Liver (tissue), 9 donors: Measurements from ENCODE around the gene SP7. TPM values are rescaled to one million over a fixed set of nuclear protein-coding genes. Genes with fewer than 3 reads are reported as not detected.
A peak's percentile ranks its signal among the peaks of the same experiment; 100 is the strongest.

Source experiments
- DNase-seq: peaks from one replicate; pipeline ENCODE4 v3.0.0-alpha.2; 2017; ENCODE audit warnings: low spot score
- H3K27ac ChIP-seq, 2 donors: one replicate each; pipeline ENCODE4 v1.7.0; 2013; ENCODE audit warnings: inconsistent platforms in 2 of 2, low read length in 2 of 2, control low read depth in 1 of 2, low read depth in 1 of 2, mild to moderate bottlenecking in 1 of 2
- H3K27me3 ChIP-seq, 4 donors: one replicate each; pipeline versions ENCODE4 v1.6.1 to v1.7.0; 2013; ENCODE audit warnings: low read length in 3 of 4, inconsistent platforms in 1 of 4, mild to moderate bottlenecking in 1 of 4, moderate library complexity in 1 of 4; ENCODE audit not compliant: control insufficient read depth in 4 of 4, insufficient read depth in 4 of 4
- H3K36me3 ChIP-seq, 4 donors: one replicate each; pipeline versions ENCODE4 v1.6.1 to v1.7.0; 2013; ENCODE audit warnings: low read length in 3 of 4, mild to moderate bottlenecking in 3 of 4, low read depth in 1 of 4, moderate library complexity in 1 of 4; ENCODE audit not compliant: control insufficient read depth in 4 of 4, insufficient read depth in 3 of 4
- H3K4me1 ChIP-seq, 4 donors: one replicate each; pipeline versions ENCODE4 v1.6.1 to v1.7.0; 2013; ENCODE audit warnings: low read length in 3 of 4, mild to moderate bottlenecking in 3 of 4, moderate library complexity in 1 of 4; ENCODE audit not compliant: control insufficient read depth in 4 of 4, insufficient read depth in 4 of 4
- H3K4me3 ChIP-seq, 3 donors: one replicate each; pipeline versions ENCODE4 v1.6.1 to v1.7.0; 2013; ENCODE audit warnings: low read length in 3 of 3, control low read depth in 1 of 3, low read depth in 1 of 3, mild to moderate bottlenecking in 1 of 3
- H3K9ac ChIP-seq, 2 donors: one replicate each; pipeline ENCODE4 v1.7.0; 2013; ENCODE audit warnings: low read length in 2 of 2, mild to moderate bottlenecking in 2 of 2, moderate library complexity in 2 of 2, control low read depth in 1 of 2, low read depth in 1 of 2
- H3K9me3 ChIP-seq, 4 donors: one replicate each; pipeline versions ENCODE4 v1.6.1 to v1.7.0; 2013; ENCODE audit warnings: low read length in 3 of 4; ENCODE audit not compliant: control insufficient read depth in 4 of 4
- EGR1 ChIP-seq, 2 donors: IDR thresholded peaks; 2 replicates each; pipeline ENCODE4 v1.6.1; 2016 to 2018; ENCODE audit warnings: antibody characterized with exemption in 2 of 2, low read depth in 2 of 2
- FOXA2 ChIP-seq: IDR thresholded peaks from 2 replicates; pipeline ENCODE4 v1.6.1; 2016; ENCODE audit warnings: antibody characterized with exemption
- GABPA ChIP-seq, 2 donors: IDR thresholded peaks in 1 of 2; conservative IDR thresholded peaks in 1 of 2; 2 replicates each; pipeline ENCODE4 v1.6.1; 2016; ENCODE audit warnings: antibody characterized with exemption in 2 of 2, mild to moderate bottlenecking in 1 of 2, moderate library complexity in 1 of 2
- HNF4A ChIP-seq, 2 donors: conservative IDR thresholded peaks; 2 replicates each; pipeline ENCODE4 v1.6.1; 2016; ENCODE audit warnings: antibody characterized with exemption in 2 of 2, mild to moderate bottlenecking in 2 of 2
- RAD21 ChIP-seq, 2 donors: IDR thresholded peaks; 2 replicates each; pipeline ENCODE4 v1.6.1; 2016; ENCODE audit warnings: antibody characterized with exemption in 2 of 2, mild to moderate bottlenecking in 2 of 2
- YY1 ChIP-seq: IDR thresholded peaks from 2 replicates; pipeline ENCODE4 v1.6.1; 2016; ENCODE audit warnings: antibody characterized with exemption, mild to moderate bottlenecking
- WGBS: extraction: QIAGEN DNeasy Blood & Tissue Kit; methylation state at CpG from one replicate; pipeline ENCODE4 v1.1.7; 2013; 5-methylcytosine and 5-hydroxymethylcytosine counted together
- polyA plus RNA-seq, 2 donors: library from polyadenylated mRNA; stranded (reverse) in 1 of 2; unstranded in 1 of 2; fragments of 200-250 nt in 1 of 2; fragments of >200 nt in 1 of 2; fragmentation: Nextera tagmentation in 1 of 2; extraction: Ambion mirVana in 1 of 2; gene quantifications; one replicate each; pipeline versions ENCODE4 v1.2.1 to v1.2.3, GENCODE V29; 2013 to 2015
- total RNA-seq, 2 donors: library from RNA; depleted of rRNA; stranded (reverse); fragments of >200 nt; gene quantifications; one replicate each; pipeline ENCODE4 v1.2.3, GENCODE V29; 2014
- TF ChIP-seq, protein P1 (sequence below): fragments of 150-350 bp; IDR thresholded peaks from 2 replicates; pipeline ENCODE4 v1.5.1; 2017; ENCODE audit warnings: improper control_type of control experiment, low read depth, low read length; ENCODE audit not compliant: missing input control
- TF ChIP-seq, protein P2 (sequence below): IDR thresholded peaks from 2 replicates; pipeline ENCODE4 v1.6.1; 2016; ENCODE audit warnings: antibody characterized with exemption, mild to moderate bottlenecking
- donor health status: healthy.
- donor health status: healthy.
- donor health status: healthy.
- donor health status: healthy.
- donor health status: healthy.

The SP7 gene
- total and polyA plus RNA-seq, 4 donors = not detected

DNA sequence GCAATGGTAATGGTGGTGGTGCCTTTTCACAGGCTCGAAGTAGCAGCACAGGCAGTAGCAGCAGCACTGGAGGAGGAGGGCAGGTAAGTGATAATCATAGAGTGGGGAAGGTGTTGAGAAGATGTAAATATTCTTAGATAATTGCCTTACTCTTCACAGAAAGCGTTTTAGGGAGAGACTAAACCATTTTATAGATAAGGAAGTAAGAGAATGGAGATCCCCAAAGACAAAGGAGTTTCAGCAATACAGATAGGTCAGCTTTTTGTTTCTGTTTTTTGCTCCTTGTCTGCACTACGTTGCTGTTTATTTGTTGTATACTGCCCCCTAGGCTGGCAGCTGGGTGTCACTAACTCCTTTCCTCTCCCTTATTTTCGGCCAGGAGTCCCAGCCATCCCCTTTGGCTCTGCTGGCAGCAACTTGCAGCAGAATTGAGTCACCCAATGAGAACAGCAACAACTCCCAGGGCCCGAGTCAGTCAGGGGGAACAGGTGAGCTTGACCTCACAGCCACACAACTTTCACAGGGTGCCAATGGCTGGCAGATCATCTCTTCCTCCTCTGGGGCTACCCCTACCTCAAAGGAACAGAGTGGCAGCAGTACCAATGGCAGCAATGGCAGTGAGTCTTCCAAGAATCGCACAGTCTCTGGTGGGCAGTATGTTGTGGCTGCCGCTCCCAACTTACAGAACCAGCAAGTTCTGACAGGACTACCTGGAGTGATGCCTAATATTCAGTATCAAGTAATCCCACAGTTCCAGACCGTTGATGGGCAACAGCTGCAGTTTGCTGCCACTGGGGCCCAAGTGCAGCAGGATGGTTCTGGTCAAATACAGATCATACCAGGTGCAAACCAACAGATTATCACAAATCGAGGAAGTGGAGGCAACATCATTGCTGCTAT, 45.8 kb upstream of the SP7 start:
- peak overlapping the region in 1 of 3 donors; percentile 77 for H3K4me3 ChIP-seq
- 56% methylated on average over 9 of the region's 9 CpGs for WGBS
- H3K27ac ChIP-seq = peak overlapping the region; percentile 71 to 76
- no peak overlapping the region for H3K9ac ChIP-seq
- peaks cover 2 to 23% (median 16%) of the 10 kb centered on the region in 4 donors for H3K36me3 ChIP-seq
- H3K4me1 ChIP-seq = peaks cover 15 to 45% (median 37%) of the 10 kb centered on the region in 4 donors
- H3K9me3 ChIP-seq = no peaks in the 10 kb centered on the region
- peak; percentile 52 for DNase-seq
- no peaks in the 10 kb centered on the region for H3K27me3 ChIP-seq
- TF ChIP-seq FOXA2 = no peak
- peak; percentile 66 to 73 for TF ChIP-seq RAD21 (IDR thresholded peaks at IDR 0.05)
- TF ChIP-seq, protein P1, sequence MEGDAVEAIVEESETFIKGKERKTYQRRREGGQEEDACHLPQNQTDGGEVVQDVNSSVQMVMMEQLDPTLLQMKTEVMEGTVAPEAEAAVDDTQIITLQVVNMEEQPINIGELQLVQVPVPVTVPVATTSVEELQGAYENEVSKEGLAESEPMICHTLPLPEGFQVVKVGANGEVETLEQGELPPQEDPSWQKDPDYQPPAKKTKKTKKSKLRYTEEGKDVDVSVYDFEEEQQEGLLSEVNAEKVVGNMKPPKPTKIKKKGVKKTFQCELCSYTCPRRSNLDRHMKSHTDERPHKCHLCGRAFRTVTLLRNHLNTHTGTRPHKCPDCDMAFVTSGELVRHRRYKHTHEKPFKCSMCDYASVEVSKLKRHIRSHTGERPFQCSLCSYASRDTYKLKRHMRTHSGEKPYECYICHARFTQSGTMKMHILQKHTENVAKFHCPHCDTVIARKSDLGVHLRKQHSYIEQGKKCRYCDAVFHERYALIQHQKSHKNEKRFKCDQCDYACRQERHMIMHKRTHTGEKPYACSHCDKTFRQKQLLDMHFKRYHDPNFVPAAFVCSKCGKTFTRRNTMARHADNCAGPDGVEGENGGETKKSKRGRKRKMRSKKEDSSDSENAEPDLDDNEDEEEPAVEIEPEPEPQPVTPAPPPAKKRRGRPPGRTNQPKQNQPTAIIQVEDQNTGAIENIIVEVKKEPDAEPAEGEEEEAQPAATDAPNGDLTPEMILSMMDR = peak; percentile 43
- TF ChIP-seq, protein P2, sequence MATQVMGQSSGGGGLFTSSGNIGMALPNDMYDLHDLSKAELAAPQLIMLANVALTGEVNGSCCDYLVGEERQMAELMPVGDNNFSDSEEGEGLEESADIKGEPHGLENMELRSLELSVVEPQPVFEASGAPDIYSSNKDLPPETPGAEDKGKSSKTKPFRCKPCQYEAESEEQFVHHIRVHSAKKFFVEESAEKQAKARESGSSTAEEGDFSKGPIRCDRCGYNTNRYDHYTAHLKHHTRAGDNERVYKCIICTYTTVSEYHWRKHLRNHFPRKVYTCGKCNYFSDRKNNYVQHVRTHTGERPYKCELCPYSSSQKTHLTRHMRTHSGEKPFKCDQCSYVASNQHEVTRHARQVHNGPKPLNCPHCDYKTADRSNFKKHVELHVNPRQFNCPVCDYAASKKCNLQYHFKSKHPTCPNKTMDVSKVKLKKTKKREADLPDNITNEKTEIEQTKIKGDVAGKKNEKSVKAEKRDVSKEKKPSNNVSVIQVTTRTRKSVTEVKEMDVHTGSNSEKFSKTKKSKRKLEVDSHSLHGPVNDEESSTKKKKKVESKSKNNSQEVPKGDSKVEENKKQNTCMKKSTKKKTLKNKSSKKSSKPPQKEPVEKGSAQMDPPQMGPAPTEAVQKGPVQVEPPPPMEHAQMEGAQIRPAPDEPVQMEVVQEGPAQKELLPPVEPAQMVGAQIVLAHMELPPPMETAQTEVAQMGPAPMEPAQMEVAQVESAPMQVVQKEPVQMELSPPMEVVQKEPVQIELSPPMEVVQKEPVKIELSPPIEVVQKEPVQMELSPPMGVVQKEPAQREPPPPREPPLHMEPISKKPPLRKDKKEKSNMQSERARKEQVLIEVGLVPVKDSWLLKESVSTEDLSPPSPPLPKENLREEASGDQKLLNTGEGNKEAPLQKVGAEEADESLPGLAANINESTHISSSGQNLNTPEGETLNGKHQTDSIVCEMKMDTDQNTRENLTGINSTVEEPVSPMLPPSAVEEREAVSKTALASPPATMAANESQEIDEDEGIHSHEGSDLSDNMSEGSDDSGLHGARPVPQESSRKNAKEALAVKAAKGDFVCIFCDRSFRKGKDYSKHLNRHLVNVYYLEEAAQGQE = no peak
- TF ChIP-seq HNF4A (conservative IDR thresholded peaks at IDR 0.05) = no peak
- TF ChIP-seq EGR1 (IDR thresholded peaks at IDR 0.05; ENCODE audit: low read depth in 2 of 2) = no peak

DNA sequence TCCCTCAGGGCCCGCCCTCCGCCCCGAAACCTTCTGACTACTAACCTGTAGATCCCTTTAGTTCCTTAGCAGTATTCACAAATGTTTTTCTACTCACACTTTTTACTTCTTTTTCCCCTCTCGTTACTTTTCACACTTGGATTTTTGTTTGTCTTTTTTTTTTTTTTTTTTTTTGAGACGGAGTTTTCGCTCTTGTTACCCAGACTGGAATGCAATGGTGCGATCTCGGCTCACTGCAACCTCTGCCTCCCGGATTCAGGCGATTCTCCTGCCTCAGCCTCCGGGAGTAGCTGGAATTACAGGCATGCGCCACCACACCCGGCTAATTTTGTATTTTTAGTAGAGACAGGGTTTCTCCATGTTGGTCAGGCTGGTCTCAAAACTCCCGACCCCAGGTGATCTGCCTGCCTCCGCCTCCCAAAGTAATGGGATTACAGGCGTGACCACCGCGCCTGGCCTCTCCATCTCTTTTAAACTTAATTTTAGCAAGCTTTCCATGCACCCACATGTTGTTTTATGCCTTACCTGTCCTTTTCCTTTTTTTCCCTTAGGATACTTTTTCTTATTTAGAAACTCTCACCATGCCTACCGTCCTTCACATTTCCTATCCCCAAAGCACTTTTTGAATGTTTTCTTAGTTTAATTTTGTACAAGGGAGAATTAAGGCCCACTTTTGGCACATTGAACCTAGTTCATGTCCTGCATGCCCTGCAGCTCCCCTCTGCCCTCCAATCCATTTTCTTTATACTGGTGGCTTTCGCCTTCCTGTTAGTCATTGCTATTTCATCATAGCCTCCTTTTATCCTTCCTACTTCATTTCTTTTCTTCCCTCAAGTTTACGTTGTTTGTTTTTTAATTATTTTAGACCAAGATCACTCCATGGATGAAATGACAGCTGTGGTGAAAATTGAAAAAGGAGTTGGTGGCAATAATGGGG, 44.9 kb upstream of the SP7 start:
- Histone ChIP-seq H3K4me1 (peaks cover 13 to 41% (median 35%) of the 10 kb centered on the region in 4 donors), H3K9me3 (no peaks in the 10 kb centered on the region), H3K9ac (peak overlapping the region; percentile 34 to 56), H3K4me3 (peak overlapping the region; percentile 60 to 77 (median 66)), H3K27ac (peak overlapping the region; percentile 71 to 76), H3K36me3 (peaks cover 2 to 23% (median 15%) of the 10 kb centered on the region in 4 donors), H3K27me3 (no peaks in the 10 kb centered on the region)
- no peak for DNase-seq
- TF ChIP-seq, protein P2 = peak; percentile 27
- TF ChIP-seq GABPA (IDR thresholded peaks at IDR 0.05 in 1 of 2, conservative IDR thresholded peaks at IDR 0.05 in 1 of 2) (peak in 1 of 2 donors; percentile 9), YY1 (peak; percentile 36), RAD21 (IDR thresholded peaks at IDR 0.05) (no peak), HNF4A (conservative IDR thresholded peaks at IDR 0.05) (peak; percentile 12 to 51)
- 9% methylated on average over 21 of the region's 21 CpGs for WGBS
